Measurements from ENCODE around the gene BABAM2.
"Not testable (repeated sequence)": the region's sequence is repeated elsewhere in the genome, so short reads cannot be mapped to it uniquely, and the experiment has no call there.

Gene BABAM2

DNA sequence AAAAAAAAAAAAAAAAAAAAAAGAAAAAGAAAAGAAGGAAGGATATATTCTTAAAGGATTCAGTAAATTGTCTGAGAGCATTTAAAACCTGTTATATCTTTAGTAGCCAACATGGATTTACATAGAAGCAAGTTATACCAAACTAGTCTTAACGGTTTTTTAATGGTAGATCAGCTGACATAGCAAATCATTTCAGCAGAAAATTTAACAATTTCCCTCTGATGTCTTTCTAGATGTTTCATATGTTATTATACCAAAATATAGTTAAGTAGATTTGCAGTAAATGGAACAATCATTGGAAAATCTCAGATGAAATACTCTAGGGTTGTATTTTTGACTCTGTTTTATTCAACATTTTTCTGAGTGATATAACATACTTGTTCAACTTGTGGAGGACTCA is 72.9 kb downstream of the BABAM2 start:
- H3K9ac ChIP-seq (ENCODE audit: low read depth, low read length), result no peak overlapping the region
- H3K27me3 ChIP-seq (ENCODE audit: insufficient read depth, low read length), result no peaks in the 10 kb centered on the region
- H3K9me3 ChIP-seq (ENCODE audit: insufficient read depth, low read depth, low read length), result peaks cover 10% of the 10 kb centered on the region
- H3K4me1 ChIP-seq (ENCODE audit: insufficient read depth, low read length), result peaks cover 10% of the 10 kb centered on the region; the same call in 1 of the 2 replicates
- no peak overlapping the region for H3K27ac ChIP-seq (ENCODE audit: low read depth, low read length)
- no peak overlapping the region for H3K4me3 ChIP-seq (ENCODE audit: low read length)
- 100% methylated on average over 1 of the region's 1 CpG for WGBS
- H3K36me3 ChIP-seq (ENCODE audit: insufficient read depth, low read length), result no peaks in the 10 kb centered on the region

- Histone ChIP-seq H3K27ac (ENCODE audit: low read depth, low read length) (no peak overlapping the region), H3K36me3 (ENCODE audit: insufficient read depth, low read length) (no peaks in the 10 kb centered on the region), H3K9me3 (ENCODE audit: insufficient read depth, low read depth, low read length) (peaks cover 10% of the 10 kb centered on the region), H3K4me3 (ENCODE audit: low read length) (no peak overlapping the region), H3K9ac (ENCODE audit: low read depth, low read length) (no peak overlapping the region), H3K4me1 (ENCODE audit: insufficient read depth, low read length) (peaks cover 5% of the 10 kb centered on the region; the same call in 1 of the 2 replicates), H3K27me3 (ENCODE audit: insufficient read depth, low read length) (no peaks in the 10 kb centered on the region)
- 85% methylated on average over 3 of the region's 3 CpGs for WGBS
These were observed 73.5 kb downstream of the BABAM2 start for GRCh38 chr2:27964067-27964466.

GRCh38 chr2:27965841-27966240 is 75.3 kb downstream of the BABAM2 start:
- Histone ChIP-seq H3K9me3 (ENCODE audit: insufficient read depth, low read depth, low read length) (peaks cover 10% of the 10 kb centered on the region), H3K27me3 (ENCODE audit: insufficient read depth, low read length) (no peaks in the 10 kb centered on the region), H3K4me1 (ENCODE audit: insufficient read depth, low read length) (no peaks in the 10 kb centered on the region), H3K36me3 (ENCODE audit: insufficient read depth, low read length) (no peaks in the 10 kb centered on the region), H3K27ac (ENCODE audit: low read depth, low read length) (no peak overlapping the region), H3K4me3 (ENCODE audit: low read length) (no peak overlapping the region), H3K9ac (ENCODE audit: low read depth, low read length) (no peak overlapping the region)
- WGBS, result 93% methylated on average over 2 of the region's 2 CpGs

DNA sequence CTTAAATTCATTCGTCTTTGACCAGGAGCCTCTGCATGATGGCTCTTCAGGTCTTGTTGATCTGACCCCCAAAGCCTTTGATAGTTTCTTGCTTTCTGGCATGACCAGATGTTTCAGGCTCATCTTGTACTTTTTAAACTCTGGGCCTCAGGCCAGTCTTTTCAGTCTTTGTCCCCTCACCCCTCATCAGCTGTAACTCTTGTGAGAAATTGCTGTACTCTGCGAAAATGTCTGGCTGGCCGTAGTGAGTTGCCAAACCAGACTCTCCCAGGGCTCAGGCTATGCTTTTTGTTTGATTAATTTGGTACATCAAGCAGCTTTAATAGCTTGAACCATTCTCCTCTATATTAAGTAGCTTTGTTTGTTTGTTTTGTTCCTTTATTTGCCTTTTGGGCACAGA is 75.9 kb downstream of the BABAM2 start:
- no peaks in the 10 kb centered on the region for H3K27me3 ChIP-seq (ENCODE audit: insufficient read depth, low read length)
- no peak overlapping the region for H3K4me3 ChIP-seq (ENCODE audit: low read length)
- no peaks in the 10 kb centered on the region for H3K4me1 ChIP-seq (ENCODE audit: insufficient read depth, low read length)
- WGBS, result 94% methylated on average over 3 of the region's 3 CpGs
- H3K36me3 ChIP-seq (ENCODE audit: insufficient read depth, low read length), result no peaks in the 10 kb centered on the region
- H3K9me3 ChIP-seq (ENCODE audit: insufficient read depth, low read depth, low read length), result peaks cover 10% of the 10 kb centered on the region
- H3K27ac ChIP-seq (ENCODE audit: low read depth, low read length), result no peak overlapping the region
- no peak overlapping the region for H3K9ac ChIP-seq (ENCODE audit: low read depth, low read length)

DNA sequence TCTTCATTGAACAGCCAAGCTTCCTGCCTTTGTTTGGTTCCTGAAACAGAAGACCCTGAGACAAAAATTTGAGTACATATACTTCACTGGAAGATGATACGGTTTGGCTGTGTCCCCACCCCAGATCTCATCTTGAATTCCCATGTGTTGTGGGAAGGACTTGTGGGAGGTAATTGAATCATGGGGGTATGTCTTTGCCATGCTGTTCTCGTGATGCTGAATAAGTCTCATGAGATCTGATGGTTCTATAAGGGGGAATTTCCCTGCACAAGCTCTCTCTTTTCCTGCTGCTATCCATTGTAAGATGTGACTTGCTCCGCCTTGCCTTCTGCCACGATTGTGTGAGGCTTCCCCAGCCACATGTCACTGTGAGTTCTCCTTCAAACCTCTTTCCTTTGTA is 76.5 kb downstream of the BABAM2 start:
- Histone ChIP-seq H3K36me3 (ENCODE audit: insufficient read depth, low read length) (no peaks in the 10 kb centered on the region), H3K27me3 (ENCODE audit: insufficient read depth, low read length) (no peaks in the 10 kb centered on the region), H3K9me3 (ENCODE audit: insufficient read depth, low read depth, low read length) (peaks cover 10% of the 10 kb centered on the region), H3K4me1 (ENCODE audit: insufficient read depth, low read length) (no peaks in the 10 kb centered on the region), H3K27ac (ENCODE audit: low read depth, low read length) (no peak overlapping the region), H3K9ac (ENCODE audit: low read depth, low read length) (no peak overlapping the region), H3K4me3 (ENCODE audit: low read length) (no peak overlapping the region)
- 87% methylated on average over 4 of the region's 4 CpGs for WGBS

DNA sequence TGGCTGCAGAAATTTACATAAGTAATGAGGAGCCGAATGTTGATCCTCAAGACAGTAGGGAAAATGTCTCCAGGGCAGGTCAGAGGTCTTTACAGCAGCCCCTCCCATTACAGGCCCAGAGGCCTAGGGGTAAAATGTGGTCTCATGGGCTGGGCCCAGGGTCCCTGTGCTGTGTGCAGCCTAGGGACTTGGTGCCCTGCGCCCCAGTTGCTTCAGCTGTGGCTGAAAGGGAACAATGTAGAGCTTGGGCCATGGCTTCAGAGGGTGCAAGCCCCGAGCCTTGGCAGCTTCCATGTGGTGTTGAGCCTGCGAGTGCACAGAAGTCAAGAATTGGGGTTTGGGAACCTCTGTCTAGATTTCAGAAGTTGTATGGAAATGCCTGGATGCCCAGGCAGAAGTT is 77.5 kb downstream of the BABAM2 start:
- H3K4me1 ChIP-seq (ENCODE audit: insufficient read depth, low read length); H3K27ac ChIP-seq (ENCODE audit: low read depth, low read length); H3K9me3 ChIP-seq (ENCODE audit: insufficient read depth, low read depth, low read length); H3K9ac ChIP-seq (ENCODE audit: low read depth, low read length); H3K4me3 ChIP-seq (ENCODE audit: low read length); H3K27me3 ChIP-seq (ENCODE audit: insufficient read depth, low read length); H3K36me3 ChIP-seq (ENCODE audit: insufficient read depth, low read length): not testable (repeated sequence)
- WGBS, result 93% methylated on average over 4 of the region's 4 CpGs

- H3K9me3 ChIP-seq (ENCODE audit: insufficient read depth, low read depth, low read length); H3K9ac ChIP-seq (ENCODE audit: low read depth, low read length): not testable (repeated sequence)
- 89% methylated on average over 2 of the region's 2 CpGs for WGBS
These were observed 78.4 kb downstream of the BABAM2 start for GRCh38 chr2:27968957-27969356.

DNA sequence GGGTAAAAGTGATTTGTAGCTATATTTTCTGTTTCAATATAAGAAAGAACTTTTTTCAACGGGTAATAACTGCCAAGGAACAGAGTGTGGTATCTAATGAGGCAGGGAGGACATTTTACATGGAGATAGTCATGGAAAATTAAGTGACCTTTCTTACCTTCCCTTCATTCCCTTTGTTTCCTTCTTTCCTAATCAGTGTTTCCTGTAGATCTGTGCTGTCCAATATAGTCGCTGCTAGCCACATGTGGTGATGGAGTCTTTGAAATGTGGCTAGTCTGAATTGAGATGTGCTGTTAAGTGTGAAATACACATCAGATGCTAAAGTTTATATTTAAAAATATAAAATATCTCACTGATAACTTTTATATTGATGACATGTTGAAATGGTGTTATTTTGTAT is 81.8 kb downstream of the BABAM2 start:
- Histone ChIP-seq H3K27ac (ENCODE audit: low read depth, low read length) (no peak overlapping the region), H3K4me3 (ENCODE audit: low read length) (no peak overlapping the region), H3K27me3 (ENCODE audit: insufficient read depth, low read length) (no peaks in the 10 kb centered on the region), H3K9me3 (ENCODE audit: insufficient read depth, low read depth, low read length) (peaks cover 7% of the 10 kb centered on the region; the same call in 1 of the 2 replicates), H3K4me1 (ENCODE audit: insufficient read depth, low read length) (peaks cover 6% of the 10 kb centered on the region; the same call in 1 of the 2 replicates), H3K36me3 (ENCODE audit: insufficient read depth, low read length) (no peaks in the 10 kb centered on the region), H3K9ac (ENCODE audit: low read depth, low read length) (no peak overlapping the region)
- WGBS, result 88% methylated on average over 2 of the region's 2 CpGs

More at GRCh38 chr2:27968957-27969356, 78.4 kb downstream of the BABAM2 start:
- not testable (repeated sequence) for H3K4me1 ChIP-seq (ENCODE audit: insufficient read depth, low read length); H3K27me3 ChIP-seq (ENCODE audit: insufficient read depth, low read length); H3K36me3 ChIP-seq (ENCODE audit: insufficient read depth, low read length); H3K4me3 ChIP-seq (ENCODE audit: low read length); H3K27ac ChIP-seq (ENCODE audit: low read depth, low read length)

- Histone ChIP-seq H3K36me3 (ENCODE audit: insufficient read depth, low read length) (no peaks in the 10 kb centered on the region), H3K4me1 (ENCODE audit: insufficient read depth, low read length) (peaks cover 6% of the 10 kb centered on the region; the same call in 1 of the 2 replicates), H3K27ac (ENCODE audit: low read depth, low read length) (no peak overlapping the region), H3K9ac (ENCODE audit: low read depth, low read length) (no peak overlapping the region), H3K27me3 (ENCODE audit: insufficient read depth, low read length) (no peaks in the 10 kb centered on the region), H3K9me3 (ENCODE audit: insufficient read depth, low read depth, low read length) (no peaks in the 10 kb centered on the region), H3K4me3 (ENCODE audit: low read length) (no peak overlapping the region)
- 81% methylated on average over 3 of the region's 3 CpGs for WGBS
These were observed 83.1 kb downstream of the BABAM2 start for GRCh38 chr2:27973592-27973991.

GRCh38 chr2:27976308-27976707 is 85.8 kb downstream of the BABAM2 start:
- Histone ChIP-seq H3K9ac (ENCODE audit: low read depth, low read length) (no peak overlapping the region), H3K27ac (ENCODE audit: low read depth, low read length) (no peak overlapping the region), H3K27me3 (ENCODE audit: insufficient read depth, low read length) (no peaks in the 10 kb centered on the region), H3K4me1 (ENCODE audit: insufficient read depth, low read length) (peaks cover 6% of the 10 kb centered on the region; the same call in 1 of the 2 replicates), H3K9me3 (ENCODE audit: insufficient read depth, low read depth, low read length) (no peaks in the 10 kb centered on the region), H3K4me3 (ENCODE audit: low read length) (no peak overlapping the region), H3K36me3 (ENCODE audit: insufficient read depth, low read length) (no peaks in the 10 kb centered on the region)
- WGBS, result 94% methylated on average over 1 of the region's 1 CpG

DNA sequence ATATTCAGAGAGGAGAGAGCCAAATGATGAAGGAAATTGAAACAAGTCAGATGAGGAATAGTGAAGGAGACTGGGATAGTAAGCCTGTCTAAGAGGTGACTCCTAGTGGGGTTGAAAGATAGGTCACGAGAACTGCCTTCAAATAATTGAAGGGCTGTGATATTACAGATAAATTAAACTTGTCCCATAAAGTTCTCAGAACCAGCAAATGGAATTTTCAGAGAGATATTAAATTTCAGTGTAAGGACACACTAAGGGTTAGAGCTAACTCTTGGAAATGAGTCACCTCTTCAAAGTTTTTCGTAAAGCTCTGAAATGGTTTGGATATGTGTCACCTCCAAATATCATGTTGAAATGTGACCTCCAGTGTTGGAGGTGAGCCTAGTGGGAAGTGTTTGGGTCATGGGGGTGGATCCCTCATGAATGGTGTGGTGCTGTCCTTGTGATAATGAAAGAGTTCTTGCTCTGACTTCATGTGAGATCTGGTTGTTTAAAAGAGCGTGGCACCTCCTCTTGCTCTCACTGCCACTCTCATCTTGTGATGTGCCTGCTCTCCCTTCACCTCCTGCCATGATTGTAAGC is 87.3 kb downstream of the BABAM2 start:
- no peak overlapping the region for H3K4me3 ChIP-seq (ENCODE audit: low read length)
- H3K9ac ChIP-seq (ENCODE audit: low read depth, low read length), result no peak overlapping the region
- WGBS, result 91% methylated on average over 3 of the region's 3 CpGs
- no peak overlapping the region for H3K27ac ChIP-seq (ENCODE audit: low read depth, low read length)
- H3K36me3 ChIP-seq (ENCODE audit: insufficient read depth, low read length), result no peaks in the 10 kb centered on the region
- no peaks in the 10 kb centered on the region for H3K9me3 ChIP-seq (ENCODE audit: insufficient read depth, low read depth, low read length)
- H3K4me1 ChIP-seq (ENCODE audit: insufficient read depth, low read length), result peaks cover 6% of the 10 kb centered on the region; the same call in 1 of the 2 replicates
- H3K27me3 ChIP-seq (ENCODE audit: insufficient read depth, low read length), result no peaks in the 10 kb centered on the region

DNA sequence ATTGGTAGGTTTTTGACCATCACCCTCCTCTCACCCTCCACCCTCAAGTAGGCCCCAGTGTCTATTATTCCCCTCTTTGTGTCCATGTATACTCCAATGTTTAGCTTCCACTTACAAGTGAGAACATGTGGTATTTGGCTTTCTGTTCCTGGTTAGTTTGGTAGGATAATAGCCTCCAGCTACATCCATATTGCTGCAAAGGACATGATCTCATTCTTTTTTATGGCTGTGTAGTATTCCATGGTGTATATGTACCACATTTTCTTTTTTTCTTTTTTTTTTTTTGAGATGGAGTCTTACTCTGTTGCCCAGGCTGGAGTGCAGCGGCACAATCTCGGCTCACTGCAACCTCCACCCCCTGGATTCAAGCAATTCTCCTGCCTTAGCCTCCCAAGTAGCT is 88.2 kb downstream of the BABAM2 start:
- not testable (repeated sequence) for H3K9me3 ChIP-seq (ENCODE audit: insufficient read depth, low read depth, low read length); H3K36me3 ChIP-seq (ENCODE audit: insufficient read depth, low read length); H3K4me3 ChIP-seq (ENCODE audit: low read length); H3K4me1 ChIP-seq (ENCODE audit: insufficient read depth, low read length); H3K9ac ChIP-seq (ENCODE audit: low read depth, low read length); H3K27me3 ChIP-seq (ENCODE audit: insufficient read depth, low read length); H3K27ac ChIP-seq (ENCODE audit: low read depth, low read length)
- 100% methylated on average over 2 of the region's 2 CpGs for WGBS
